ENCODE measurements around the gene TMEM97. TPM values are rescaled to one million over a fixed set of nuclear protein-coding genes. Genes with fewer than 3 reads are reported as not detected.

The TMEM97 gene
- total and polyA plus RNA-seq, 9 of the 15 experiments (the other 6 are each of a cell fraction or from before 2014, with no cell fraction given) = 34.6 to 121 (median 76.0) TPM

- Histone ChIP-seq H3K4me1 (replicated peaks in 1 of 2; ENCODE audit: control insufficient read depth in 2 of 2, insufficient read depth in 2 of 2, low read length in 2 of 2) (peaks cover 19 to 20% of the 10 kb centered on the region in 2 experiments; a peak in 4 of 5 replicates), H3K4me2 (ENCODE audit: insufficient read depth, low read length) (peak overlapping the region; percentile 98), H3K79me2 (ENCODE audit: control insufficient read depth, insufficient read depth, low read length) (peaks cover 33% of the 10 kb centered on the region), H3K9me3 (replicated peaks; ENCODE audit: control insufficient read depth, insufficient read depth, low read depth, low read length) (no peaks in the 10 kb centered on the region), H3K27me3 (ENCODE audit: control insufficient read depth in 2 of 2, insufficient read depth in 2 of 2, low read length in 2 of 2) (no peaks in the 10 kb centered on the region), H3K4me3 (peak overlapping the region; percentile 95), H3K9ac (ENCODE audit: insufficient read depth in 1 of 2, low read depth in 2 of 2, low read length in 2 of 2) (peak overlapping the region; percentile 75 to 92), H3K36me3 (ENCODE audit: control insufficient read depth, insufficient read depth, low read length) (peaks cover 21% of the 10 kb centered on the region; the same call in 2 of the 3 replicates), H3K27ac (ENCODE audit: extremely low read depth, low read depth, low read length) (peak overlapping the region; percentile 65), H4K20me1 (replicated peaks; ENCODE audit: control insufficient read depth, insufficient read depth, low read length) (peaks cover 14% of the 10 kb centered on the region), H2AFZ (ENCODE audit: low read depth, low read length) (peak overlapping the region; percentile 78), H3K9me1 (ENCODE audit: control insufficient read depth, insufficient read depth, low read length) (no peaks in the 10 kb centered on the region)
- DNase-seq (ENCODE audit: extremely low read depth in 1 of 4, low spot score in 3 of 4) = peak; percentile 31 to 84 (median 45)
- in situ Hi-C loops (cut with MboI) (no loop called here), intact Hi-C loops (cut with micrococcal nuclease) (loop anchor here (2.0 kb wide), 1 partner anchor 17 kb away; the partner anchor contains the start of gene TMEM97)
- POLR2A ChIA-PET = interaction anchor here (0.7 to 6.5 kb wide), 15 partner anchors 8 to 130 kb away, joined by 3 to 62 read pairs (median 5); partner anchors contain the start of genes POLDIP2, SARM1 and TMEM97
- WGBS (ENCODE audit: insufficient coverage, low coverage, missing lambda C conversion rate) = 6% methylated on average over 29 of the region's 29 CpGs
- FAIRE-seq = peak; percentile 81
- TSS peak; percentile 56 for BruUV-seq (replicated peaks)
- peak; percentile 13 for ATAC-seq
- CTCF ChIA-PET (ENCODE audit: low intra/inter-chr PET ratio) = no interaction called here
- TF ChIP-seq TEAD4 (IDR thresholded peaks at IDR 0.05; ENCODE audit: low read length) (peak; percentile 67; the same call in 1 of the 2 replicates), TEAD4 (CRISPR knock-in tag; IDR thresholded peaks at IDR 0.05; ENCODE audit: borderline replicate concordance) (no peak), TEAD1 (CRISPR knock-in tag; IDR thresholded peaks at IDR 0.05) (peak; percentile 59 to 72; a peak in 3 of 4 replicates), EGR1 (conservative IDR thresholded peaks at IDR 0.05) (peak; percentile 49), SOX6 (IDR thresholded peaks at IDR 0.05) (peak; percentile 34; the same call in 1 of the 2 replicates), PKNOX1 (IDR thresholded peaks at IDR 0.05) (peak; percentile 86), MIER1 (IDR thresholded peaks at IDR 0.05; ENCODE audit: low read depth) (no peak), TARDBP (IDR thresholded peaks at IDR 0.05) (no peak), ATF7 (IDR thresholded peaks at IDR 0.05) (peak; percentile 95), ZNF764 (CRISPR knock-in tag; IDR thresholded peaks at IDR 0.05; ENCODE audit: low read depth) (no peak), PURB (CRISPR knock-in tag; IDR thresholded peaks at IDR 0.05; ENCODE audit: low read depth) (no peak), SMARCE1 (IDR thresholded peaks at IDR 0.05) (no peak), KDM1A (IDR thresholded peaks at IDR 0.05) (0 out of 4 replicates have a peak, but pooled peaks of 1 of the 2 experiments have one; percentile 25), FOXK2 (conservative IDR thresholded peaks at IDR 0.05 in 1 of 2, IDR thresholded peaks at IDR 0.05 in 1 of 2; ENCODE audit: low read depth in 2 of 2) (no peak), U2AF1 (optimal IDR thresholded peaks at IDR 0.05; ENCODE audit: low read depth, low read length) (no peak), POLR2AphosphoS5 (IDR thresholded peaks at IDR 0.05; ENCODE audit: control insufficient read depth, insufficient read depth, low read depth, low read length) (0 out of 2 replicates have a peak, but pooled peaks have one; percentile 6), ZNF444 (CRISPR knock-in tag; IDR thresholded peaks at IDR 0.05) (no peak)
- TF ChIP-seq, protein P1, sequence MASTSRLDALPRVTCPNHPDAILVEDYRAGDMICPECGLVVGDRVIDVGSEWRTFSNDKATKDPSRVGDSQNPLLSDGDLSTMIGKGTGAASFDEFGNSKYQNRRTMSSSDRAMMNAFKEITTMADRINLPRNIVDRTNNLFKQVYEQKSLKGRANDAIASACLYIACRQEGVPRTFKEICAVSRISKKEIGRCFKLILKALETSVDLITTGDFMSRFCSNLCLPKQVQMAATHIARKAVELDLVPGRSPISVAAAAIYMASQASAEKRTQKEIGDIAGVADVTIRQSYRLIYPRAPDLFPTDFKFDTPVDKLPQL (IDR thresholded peaks at IDR 0.05; ENCODE audit: extremely low read depth, insufficient read length) = no peak
- TF ChIP-seq, protein P2, sequence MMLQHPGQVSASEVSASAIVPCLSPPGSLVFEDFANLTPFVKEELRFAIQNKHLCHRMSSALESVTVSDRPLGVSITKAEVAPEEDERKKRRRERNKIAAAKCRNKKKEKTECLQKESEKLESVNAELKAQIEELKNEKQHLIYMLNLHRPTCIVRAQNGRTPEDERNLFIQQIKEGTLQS (IDR thresholded peaks at IDR 0.05) = peak; percentile 90
- TF ChIP-seq, protein P2 (CRISPR knock-in tag; conservative IDR thresholded peaks at IDR 0.05) = no peak
These were observed 17.2 kb downstream of the TMEM97 start for GRCh38 chr17:28335959-28336871.

Data from K562 (cell line).